NB4 (cell line): ENCODE measurements around the gene LINC01488.

Experiments used
- DNase-seq: peaks from one replicate; pipeline ENCODE4 v3.0.0; 2010; ENCODE audit warnings: low read depth
- H3K4me3 ChIP-seq: one replicate; pipeline ENCODE4 v1.5.1; 2011; ENCODE audit warnings: mild to moderate bottlenecking, low read depth, low read length, moderate library complexity
- CTCF ChIP-seq: IDR thresholded peaks from one replicate; pipeline ENCODE4 v1.5.1; 2012; ENCODE audit warnings: low read depth, low read length
- MAX ChIP-seq: IDR thresholded peaks from 2 replicates; pipeline ENCODE4 v1.6.1; 2011; ENCODE audit warnings: low read depth, low read length
- MYC ChIP-seq: IDR thresholded peaks from 2 replicates; pipeline ENCODE4 v1.6.1; 2011; ENCODE audit warnings: low read depth, low read length
- POLR2A ChIP-seq: IDR thresholded peaks from 2 replicates; pipeline ENCODE4 v1.6.1; 2011; ENCODE audit warnings: mild to moderate bottlenecking; ENCODE audit not compliant: insufficient read length; ENCODE audit errors: extremely low read depth

The LINC01488 gene

GRCh38 chr11:69443968-69444364, 37.5 kb upstream of the LINC01488 start:
- no peak for DNase-seq
- H3K4me3 ChIP-seq: peak overlapping the region; percentile 69
- TF ChIP-seq MYC (no peak), CTCF (no peak), MAX (no peak), POLR2A (no peak)

- peak; percentile 99 for DNase-seq
- TF ChIP-seq POLR2A: peak; percentile 45
- TF ChIP-seq CTCF: peak; percentile 78
- peak; percentile 89 for TF ChIP-seq MYC
- peak; percentile 70 for TF ChIP-seq MAX
- H3K4me3 ChIP-seq: peak overlapping the region; percentile 69
Observed at GRCh38 chr11:69444381-69445130, 36.9 kb upstream of the LINC01488 start.

GRCh38 chr11:69445131-69445470, 36.4 kb upstream of the LINC01488 start:
- peak; percentile 92 for DNase-seq
- peak overlapping the region; percentile 69 for H3K4me3 ChIP-seq
- TF ChIP-seq MYC (no peak; the same call in 1 of the 2 replicates), MAX (no peak), POLR2A (no peak), CTCF (no peak)

GRCh38 chr11:69446108-69446507, 35.4 kb upstream of the LINC01488 start:
- DNase-seq: peak; percentile 97
- H3K4me3 ChIP-seq: no peak overlapping the region
- peak; percentile 76 for TF ChIP-seq MYC
- TF ChIP-seq MAX: peak; percentile 57; the same call in 1 of the 2 replicates
- no peak for TF ChIP-seq CTCF
- peak; percentile 46 for TF ChIP-seq POLR2A

- no peak for TF ChIP-seq CTCF
Observed at GRCh38 chr11:69447786-69448185, 33.7 kb upstream of the LINC01488 start.

More at GRCh38 chr11:69447786-69448185, 33.7 kb upstream of the LINC01488 start:
- no peak overlapping the region for H3K4me3 ChIP-seq
- DNase-seq: peak; percentile 56
